ENCODE measurements around the gene SPTBN2. TPM values are rescaled to one million over a fixed set of nuclear protein-coding genes. Genes with fewer than 3 reads are reported as not detected.

Gene SPTBN2
- total RNA-seq, 4 donors from 2014 or later = 337 to 544 (median 450) TPM

DNA sequence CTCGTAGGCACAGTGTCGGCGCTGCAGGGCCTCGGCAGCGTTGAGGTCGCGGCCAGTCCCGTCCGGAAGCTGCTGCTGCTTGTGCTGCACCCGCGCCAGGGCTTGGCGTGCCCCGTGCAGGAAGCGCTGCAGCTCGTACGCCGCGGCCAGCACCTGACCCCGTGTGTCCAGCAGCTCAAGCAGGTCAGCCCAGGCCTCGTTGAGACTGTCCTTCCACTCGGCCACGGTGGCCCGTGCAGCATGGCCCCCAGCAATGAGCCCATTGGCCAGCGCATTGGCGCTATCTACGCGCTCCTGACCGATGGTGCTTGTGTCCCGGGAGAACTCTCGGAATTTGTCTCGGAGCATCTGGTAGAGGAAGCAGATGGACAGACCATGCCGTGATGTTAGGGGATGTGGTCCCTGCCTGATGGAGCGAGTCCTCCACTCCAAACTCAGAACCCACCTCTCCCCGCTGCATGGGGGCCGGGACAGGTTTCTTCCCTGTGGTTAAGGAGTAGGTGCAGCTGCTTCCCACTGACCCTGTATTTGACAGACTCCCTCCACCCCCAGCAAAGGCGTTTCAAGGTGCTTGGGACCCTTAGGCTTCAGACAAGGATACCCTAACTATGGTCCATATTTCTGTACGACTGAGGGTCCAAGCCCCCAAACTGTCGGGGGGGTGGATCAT lies 37.6 kb downstream of the SPTBN2 start:
- no peaks in the 10 kb centered on the region for H3K9me3 ChIP-seq
- WGBS = 95% methylated on average over 21 of the region's 38 CpGs
- H3K27ac ChIP-seq = no peak overlapping the region
- no peaks in the 10 kb centered on the region for H3K27me3 ChIP-seq
- no peak for DNase-seq (ENCODE audit: low spot score in 2 of 2)
- H3K4me3 ChIP-seq = no peak overlapping the region
- H3K4me1 ChIP-seq = peaks cover 27% of the 10 kb centered on the region
- no peak for TF ChIP-seq CTCF (IDR thresholded peaks at IDR 0.05)
- TF ChIP-seq POLR2AphosphoS5 (IDR thresholded peaks at IDR 0.05) = no peak
- no peak for TF ChIP-seq EP300 (IDR thresholded peaks at IDR 0.05)
- no peak for TF ChIP-seq POLR2A (IDR thresholded peaks at IDR 0.05)
- peaks cover 69% of the 10 kb centered on the region for H3K36me3 ChIP-seq

DNA sequence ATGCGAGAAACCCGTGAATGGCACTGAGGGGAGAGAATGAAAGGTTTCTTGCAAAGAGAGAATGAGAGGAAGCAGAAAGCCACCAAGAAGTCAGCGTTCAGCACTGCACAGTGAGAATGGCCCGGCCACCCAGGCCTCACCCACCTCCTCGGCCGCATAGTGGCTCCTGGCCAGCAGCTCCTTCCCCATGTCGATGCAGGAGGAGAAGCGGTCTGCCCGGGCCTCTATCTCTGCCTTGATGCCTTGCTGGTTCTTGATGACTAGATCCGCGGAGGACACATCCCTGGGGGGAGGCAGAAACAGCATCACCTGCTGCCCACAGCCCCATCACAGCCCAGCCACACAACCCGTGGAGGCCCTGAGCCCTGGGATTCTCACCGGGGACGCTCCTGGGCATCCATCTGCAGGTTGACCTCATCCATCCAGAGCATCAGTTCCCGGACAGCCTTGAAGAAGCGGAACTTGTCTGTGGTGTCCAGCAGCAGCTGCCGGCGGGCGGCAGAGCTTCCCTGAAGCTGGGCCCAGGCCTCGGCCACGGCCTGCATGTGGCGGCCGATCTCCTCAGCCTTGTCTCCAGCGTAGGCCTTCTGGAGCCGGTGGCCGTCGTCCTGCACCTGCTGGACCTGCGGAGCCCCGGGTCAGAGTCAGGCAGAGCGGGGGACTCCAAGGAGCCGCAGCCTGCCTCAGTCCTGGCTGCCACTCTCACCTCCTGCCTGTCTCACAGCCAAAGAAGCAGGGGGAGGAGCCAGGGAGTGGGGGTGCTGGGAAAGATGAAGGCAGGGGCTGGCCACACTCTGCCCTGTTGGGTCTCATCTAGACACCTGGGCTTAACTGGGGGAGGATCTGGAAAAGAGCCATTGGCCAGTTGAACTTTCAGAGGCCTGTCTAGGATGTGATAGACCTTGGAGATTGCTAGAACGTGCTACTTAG lies 39.1 kb downstream of the SPTBN2 start:
- TF ChIP-seq EP300 (IDR thresholded peaks at IDR 0.05) = no peak
- no peak for TF ChIP-seq POLR2A (IDR thresholded peaks at IDR 0.05)
- Histone ChIP-seq H3K4me3 (no peak overlapping the region), H3K27ac (no peak overlapping the region), H3K9me3 (no peaks in the 10 kb centered on the region), H3K27me3 (no peaks in the 10 kb centered on the region), H3K4me1 (peaks cover 38% of the 10 kb centered on the region), H3K36me3 (peaks cover 56% of the 10 kb centered on the region)
- 88% methylated on average over 15 of the region's 32 CpGs for WGBS
- DNase-seq (ENCODE audit: low spot score in 2 of 2) = peak in 1 of 2 donors; percentile 45

DNA sequence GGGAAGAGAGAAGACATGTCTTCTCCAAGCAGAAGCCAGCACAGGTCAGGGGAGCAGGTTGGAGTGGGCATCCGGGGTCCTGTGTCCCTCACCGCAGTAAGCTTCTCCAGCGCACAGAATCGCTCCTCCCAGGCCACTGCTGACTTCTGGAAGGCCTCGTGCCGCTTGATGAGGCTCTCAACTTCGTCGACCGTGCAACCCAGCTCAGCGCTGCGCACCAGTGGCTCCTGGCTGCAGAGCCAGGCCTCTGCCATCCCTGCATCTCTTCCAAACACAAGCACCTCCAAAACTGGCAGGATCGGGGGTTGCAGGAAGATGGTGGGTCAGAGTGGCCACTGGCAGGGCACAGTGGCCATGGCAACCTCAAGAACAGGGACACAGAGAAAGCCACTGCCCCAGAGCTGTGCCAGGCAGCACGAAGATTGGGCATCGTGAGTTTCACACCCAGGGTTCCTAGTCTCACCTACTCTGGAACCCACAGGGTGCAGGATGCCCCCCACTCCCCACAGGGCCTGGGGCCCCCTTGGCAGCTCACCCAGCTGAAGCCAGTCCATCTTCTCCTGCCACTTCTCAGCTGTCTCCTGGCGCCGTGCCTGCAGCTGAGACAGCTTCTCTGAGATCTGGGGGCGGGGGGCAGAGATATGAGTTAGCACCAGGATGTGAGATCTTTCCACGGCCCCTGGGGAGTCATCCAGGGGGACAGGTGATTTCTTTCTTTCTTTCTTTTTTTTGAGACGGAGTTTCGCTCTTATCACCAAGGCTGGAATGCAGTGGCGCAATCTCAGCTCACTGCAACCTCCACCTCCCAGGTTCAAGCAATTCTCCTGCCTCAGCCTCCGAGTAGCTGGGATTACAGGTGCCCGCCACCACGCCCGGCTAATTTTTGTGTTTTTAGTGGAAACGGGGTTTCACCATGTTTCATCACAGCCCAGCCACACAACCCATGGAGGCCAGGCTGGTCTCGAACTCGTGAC lies 40.2 kb downstream of the SPTBN2 start:
- no peaks in the 10 kb centered on the region for H3K27me3 ChIP-seq
- H3K36me3 ChIP-seq = peaks cover 60% of the 10 kb centered on the region
- TF ChIP-seq POLR2AphosphoS5 (IDR thresholded peaks at IDR 0.05) = no peak
- TF ChIP-seq EP300 (IDR thresholded peaks at IDR 0.05) = no peak
- TF ChIP-seq POLR2A (IDR thresholded peaks at IDR 0.05) = no peak
- no peak for TF ChIP-seq CTCF (IDR thresholded peaks at IDR 0.05)
- peak in 1 of 2 donors; percentile 59 for DNase-seq (ENCODE audit: low spot score in 2 of 2)
- no peaks in the 10 kb centered on the region for H3K9me3 ChIP-seq
- H3K27ac ChIP-seq = no peak overlapping the region
- H3K4me3 ChIP-seq = no peak overlapping the region
- H3K4me1 ChIP-seq = peaks cover 35% of the 10 kb centered on the region
- 84% methylated on average over 21 of the region's 28 CpGs for WGBS

DNA sequence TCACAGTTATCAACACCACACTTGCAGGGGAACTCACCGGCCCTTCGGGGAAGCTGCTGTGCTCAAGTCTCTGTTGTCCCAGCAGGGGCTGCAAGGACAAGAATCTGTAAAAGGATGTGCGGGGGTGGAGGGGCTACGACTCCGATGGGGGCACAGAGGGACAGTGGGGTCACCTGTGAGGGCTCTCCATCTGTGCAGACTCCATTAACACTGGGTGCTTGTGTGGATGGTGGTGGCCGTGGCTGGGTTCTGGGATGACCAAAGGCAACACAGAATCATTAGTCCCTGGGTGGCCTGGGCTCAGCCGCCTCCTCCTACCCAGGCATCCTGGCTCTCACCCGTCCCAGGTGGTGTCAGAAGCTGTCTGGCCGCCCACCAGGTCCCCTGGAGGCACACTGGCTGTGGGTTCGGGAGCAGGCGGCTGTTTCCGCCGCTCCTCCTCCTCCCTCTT lies 41.2 kb downstream of the SPTBN2 start:
- peak in 1 of 2 donors; percentile 59 for DNase-seq (ENCODE audit: low spot score in 2 of 2)
- Histone ChIP-seq H3K4me3 (no peak overlapping the region), H3K27me3 (no peaks in the 10 kb centered on the region), H3K9me3 (no peaks in the 10 kb centered on the region), H3K4me1 (peaks cover 35% of the 10 kb centered on the region), H3K27ac (peak overlapping the region; percentile 86), H3K36me3 (peaks cover 53% of the 10 kb centered on the region)
- WGBS = 47% methylated on average over 11 of the region's 13 CpGs
- TF ChIP-seq POLR2AphosphoS5 (IDR thresholded peaks at IDR 0.05) (no peak), CTCF (IDR thresholded peaks at IDR 0.05) (no peak), EP300 (IDR thresholded peaks at IDR 0.05) (no peak), POLR2A (IDR thresholded peaks at IDR 0.05) (no peak)

All from suprapubic skin (tissue), 4 donors.